ENCODE results near the gene NOC3L.

Gene NOC3L

GRCh38 chr10:94362360-94363250 lies at the start of gene NOC3L:
NOC3L (minus strand) TSS chr10:94362939; CDS start chr10:94362838, 101 bp downstream.
- no peaks in the 10 kb centered on the region for H3K9me3 ChIP-seq (ENCODE audit: control insufficient read depth in 5 of 5, low read length in 5 of 5)
- H3K36me3 ChIP-seq (ENCODE audit: control insufficient read depth in 5 of 5, insufficient read depth in 5 of 5, low read length in 5 of 5): peaks cover 0 to 10% (median 4%) of the 10 kb centered on the region in 5 donors
- peaks cover 0 to 23% (median 19%) of the 10 kb centered on the region in 5 donors for H3K4me1 ChIP-seq (ENCODE audit: control insufficient read depth in 5 of 5, insufficient read depth in 5 of 5, low read length in 5 of 5)
- peak within 1 kb of the TSS; percentile 77 to 93 (median 89) for H3K4me3 ChIP-seq (ENCODE audit: low read depth in 1 of 5, low read length in 5 of 5)
- no peaks in the 10 kb centered on the region for H3K27me3 ChIP-seq (ENCODE audit: control insufficient read depth in 5 of 5, insufficient read depth in 4 of 5, low read length in 5 of 5)
- H3K9ac ChIP-seq (ENCODE audit: low read length in 5 of 5): peak within 1 kb of the TSS; percentile 87 to 96 (median 94)
- peak within 1 kb of the TSS; percentile 91 for H3K27ac ChIP-seq (ENCODE audit: low read depth, low read length)

GRCh38 chr10:94412449-94412848 lies 49.7 kb upstream of the NOC3L start:
- Histone ChIP-seq H3K9ac (ENCODE audit: low read length in 5 of 5) (no peak overlapping the region), H3K4me1 (ENCODE audit: control insufficient read depth in 5 of 5, insufficient read depth in 5 of 5, low read length in 5 of 5) (peaks cover 0 to 23% (median 16%) of the 10 kb centered on the region in 5 donors), H3K4me3 (ENCODE audit: low read depth in 1 of 5, low read length in 5 of 5) (no peak overlapping the region), H3K9me3 (ENCODE audit: control insufficient read depth in 5 of 5, low read length in 5 of 5) (no peaks in the 10 kb centered on the region), H3K27me3 (ENCODE audit: control insufficient read depth in 5 of 5, insufficient read depth in 4 of 5, low read length in 5 of 5) (no peaks in the 10 kb centered on the region), H3K36me3 (ENCODE audit: control insufficient read depth in 5 of 5, insufficient read depth in 5 of 5, low read length in 5 of 5) (no peaks in the 10 kb centered on the region), H3K27ac (ENCODE audit: low read depth, low read length) (no peak overlapping the region)

GRCh38 chr10:94411304-94411703 lies 48.6 kb upstream of the NOC3L start:
- peaks cover 0 to 19% (median 14%) of the 10 kb centered on the region in 5 donors for H3K4me1 ChIP-seq (ENCODE audit: control insufficient read depth in 5 of 5, insufficient read depth in 5 of 5, low read length in 5 of 5)
- H3K36me3 ChIP-seq (ENCODE audit: control insufficient read depth in 5 of 5, insufficient read depth in 5 of 5, low read length in 5 of 5): no peaks in the 10 kb centered on the region
- no peak overlapping the region for H3K4me3 ChIP-seq (ENCODE audit: low read depth in 1 of 5, low read length in 5 of 5)
- no peaks in the 10 kb centered on the region for H3K9me3 ChIP-seq (ENCODE audit: control insufficient read depth in 5 of 5, low read length in 5 of 5)
- H3K9ac ChIP-seq (ENCODE audit: low read length in 5 of 5): no peak overlapping the region
- no peak overlapping the region for H3K27ac ChIP-seq (ENCODE audit: low read depth, low read length)
- no peaks in the 10 kb centered on the region for H3K27me3 ChIP-seq (ENCODE audit: control insufficient read depth in 5 of 5, insufficient read depth in 4 of 5, low read length in 5 of 5)

DNA sequence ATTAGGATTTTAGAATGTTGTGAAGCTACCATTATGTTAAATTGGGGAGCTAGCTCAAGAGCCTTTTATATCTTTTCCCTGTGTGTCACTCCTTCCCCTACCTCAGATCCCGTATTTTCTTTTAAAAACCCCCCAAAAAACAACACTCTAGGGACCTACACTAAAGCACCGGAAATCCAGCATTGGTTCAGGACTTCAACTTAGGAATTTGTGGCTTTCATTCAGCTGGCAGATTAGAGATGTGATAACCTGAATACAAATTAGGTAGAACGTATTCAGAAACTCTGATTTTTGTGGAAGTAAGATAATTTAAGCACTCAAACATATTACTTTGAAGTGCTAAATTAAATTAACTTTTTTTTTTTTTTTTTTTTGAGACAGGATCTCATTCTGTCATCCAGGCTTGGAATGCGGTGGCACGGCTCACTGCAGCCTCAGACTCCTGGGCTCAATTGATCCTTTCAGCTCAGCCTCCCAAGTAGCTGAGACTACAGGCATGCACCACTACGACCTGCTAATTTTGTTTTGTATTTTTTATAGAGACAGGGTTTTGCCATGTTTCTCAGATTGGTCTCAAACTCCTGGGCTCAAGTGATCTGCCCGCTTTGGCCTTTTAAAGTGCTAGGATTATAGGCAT lies 46.4 kb upstream of the NOC3L start:
- peaks cover 0 to 34% (median 27%) of the 10 kb centered on the region in 5 donors for H3K4me1 ChIP-seq (ENCODE audit: control insufficient read depth in 5 of 5, insufficient read depth in 5 of 5, low read length in 5 of 5)
- peak overlapping the region in 1 of 5 donors; percentile 35 for H3K9ac ChIP-seq (ENCODE audit: low read length in 5 of 5)
- no peaks in the 10 kb centered on the region for H3K9me3 ChIP-seq (ENCODE audit: control insufficient read depth in 5 of 5, low read length in 5 of 5)
- no peaks in the 10 kb centered on the region for H3K27me3 ChIP-seq (ENCODE audit: control insufficient read depth in 5 of 5, insufficient read depth in 4 of 5, low read length in 5 of 5)
- H3K27ac ChIP-seq (ENCODE audit: low read depth, low read length): no peak overlapping the region
- H3K36me3 ChIP-seq (ENCODE audit: control insufficient read depth in 5 of 5, insufficient read depth in 5 of 5, low read length in 5 of 5): no peaks in the 10 kb centered on the region
- H3K4me3 ChIP-seq (ENCODE audit: low read depth in 1 of 5, low read length in 5 of 5): no peak overlapping the region

GRCh38 chr10:94407668-94408067 lies 44.9 kb upstream of the NOC3L start:
- Histone ChIP-seq H3K27ac (ENCODE audit: low read depth, low read length) (no peak overlapping the region), H3K36me3 (ENCODE audit: control insufficient read depth in 5 of 5, insufficient read depth in 5 of 5, low read length in 5 of 5) (no peaks in the 10 kb centered on the region), H3K9ac (ENCODE audit: low read length in 5 of 5) (no peak overlapping the region), H3K9me3 (ENCODE audit: control insufficient read depth in 5 of 5, low read length in 5 of 5) (no peaks in the 10 kb centered on the region), H3K27me3 (ENCODE audit: control insufficient read depth in 5 of 5, insufficient read depth in 4 of 5, low read length in 5 of 5) (no peaks in the 10 kb centered on the region), H3K4me1 (ENCODE audit: control insufficient read depth in 5 of 5, insufficient read depth in 5 of 5, low read length in 5 of 5) (peaks cover 0 to 31% (median 25%) of the 10 kb centered on the region in 5 donors), H3K4me3 (ENCODE audit: low read depth in 1 of 5, low read length in 5 of 5) (no peak overlapping the region)

DNA sequence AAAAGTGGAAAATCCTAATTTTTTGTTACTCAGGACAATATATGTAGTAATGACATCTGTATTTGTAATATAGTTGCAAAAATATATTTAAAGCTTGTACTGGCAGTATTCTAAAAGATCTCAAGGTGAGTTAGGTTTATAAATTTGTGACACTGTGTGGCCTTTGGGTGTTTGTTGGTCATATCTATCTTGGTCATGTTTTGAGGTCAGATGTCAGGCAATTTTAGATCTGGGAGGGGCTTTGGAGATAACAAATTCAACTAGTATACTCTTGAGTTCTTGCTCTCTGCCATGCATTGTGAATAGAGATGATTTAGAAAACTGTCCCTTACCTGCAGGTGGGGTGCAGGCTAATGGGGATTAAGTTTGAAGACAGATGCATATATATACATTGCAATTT lies 42.7 kb upstream of the NOC3L start:
- Histone ChIP-seq H3K36me3 (ENCODE audit: control insufficient read depth in 5 of 5, insufficient read depth in 5 of 5, low read length in 5 of 5) (no peaks in the 10 kb centered on the region), H3K9ac (ENCODE audit: low read length in 5 of 5) (no peak overlapping the region), H3K4me3 (ENCODE audit: low read depth in 1 of 5, low read length in 5 of 5) (peak overlapping the region in 1 of 5 donors; percentile 22), H3K4me1 (ENCODE audit: control insufficient read depth in 5 of 5, insufficient read depth in 5 of 5, low read length in 5 of 5) (peaks cover 0 to 31% (median 28%) of the 10 kb centered on the region in 5 donors), H3K9me3 (ENCODE audit: control insufficient read depth in 5 of 5, low read length in 5 of 5) (no peaks in the 10 kb centered on the region), H3K27me3 (ENCODE audit: control insufficient read depth in 5 of 5, insufficient read depth in 4 of 5, low read length in 5 of 5) (no peaks in the 10 kb centered on the region), H3K27ac (ENCODE audit: low read depth, low read length) (no peak overlapping the region)

DNA sequence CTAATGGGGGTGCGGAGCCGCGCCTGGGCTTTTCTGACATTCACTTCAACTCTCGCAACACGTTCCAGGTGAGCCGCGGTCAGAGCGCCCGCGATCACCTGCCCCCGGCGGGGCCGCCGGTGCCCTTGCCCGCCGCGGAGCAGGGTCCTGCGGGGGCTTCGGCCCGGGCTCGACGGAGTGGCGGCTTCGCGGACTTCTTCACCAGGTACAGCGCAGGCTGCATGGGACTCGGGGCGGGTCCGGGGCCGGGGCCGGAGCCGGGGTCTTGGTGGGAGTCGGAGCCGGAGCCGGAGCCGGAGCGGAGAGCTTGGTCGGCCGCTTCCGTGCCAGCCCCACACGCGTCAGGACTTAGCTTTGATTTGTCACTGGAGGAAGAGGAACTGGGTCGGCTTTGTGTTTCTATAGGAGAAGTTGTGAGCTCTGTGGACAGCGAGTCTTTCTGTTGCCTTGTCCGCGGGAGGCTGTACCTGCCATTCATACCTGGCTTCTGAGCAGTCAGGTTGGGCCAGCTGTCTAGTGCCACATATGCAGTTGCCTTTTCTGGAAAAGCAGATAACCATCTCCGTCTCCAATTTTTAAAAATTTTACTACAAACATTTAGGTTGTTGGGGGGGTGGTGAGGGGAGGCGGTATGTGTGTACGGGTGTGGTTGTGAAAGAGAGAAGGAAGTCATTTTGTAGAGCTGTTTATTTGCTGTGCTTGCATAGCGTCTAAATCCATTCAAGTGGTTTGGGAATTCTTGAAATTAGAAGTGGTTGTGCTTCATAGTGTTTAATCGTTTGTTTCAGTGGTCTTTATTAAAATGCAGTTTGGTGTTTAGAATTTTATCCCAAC lies 40.9 kb upstream of the NOC3L start:
- no peaks in the 10 kb centered on the region for H3K27me3 ChIP-seq (ENCODE audit: control insufficient read depth in 5 of 5, insufficient read depth in 4 of 5, low read length in 5 of 5)
- H3K27ac ChIP-seq (ENCODE audit: low read depth, low read length): peak overlapping the region; percentile 79
- no peaks in the 10 kb centered on the region for H3K36me3 ChIP-seq (ENCODE audit: control insufficient read depth in 5 of 5, insufficient read depth in 5 of 5, low read length in 5 of 5)
- peaks cover 0 to 24% (median 24%) of the 10 kb centered on the region in 5 donors for H3K4me1 ChIP-seq (ENCODE audit: control insufficient read depth in 5 of 5, insufficient read depth in 5 of 5, low read length in 5 of 5)
- H3K4me3 ChIP-seq (ENCODE audit: low read depth in 1 of 5, low read length in 5 of 5): peak overlapping the region; percentile 84 to 94 (median 91)
- no peaks in the 10 kb centered on the region for H3K9me3 ChIP-seq (ENCODE audit: control insufficient read depth in 5 of 5, low read length in 5 of 5)
- peak overlapping the region; percentile 44 to 95 (median 88) for H3K9ac ChIP-seq (ENCODE audit: low read length in 5 of 5)

- Histone ChIP-seq H3K27me3 (ENCODE audit: control insufficient read depth in 5 of 5, insufficient read depth in 4 of 5, low read length in 5 of 5) (no peaks in the 10 kb centered on the region), H3K9me3 (ENCODE audit: control insufficient read depth in 5 of 5, low read length in 5 of 5) (no peaks in the 10 kb centered on the region), H3K4me1 (ENCODE audit: control insufficient read depth in 5 of 5, insufficient read depth in 5 of 5, low read length in 5 of 5) (peaks cover 0 to 24% (median 24%) of the 10 kb centered on the region in 5 donors), H3K27ac (ENCODE audit: low read depth, low read length) (peak overlapping the region; percentile 79), H3K4me3 (ENCODE audit: low read depth in 1 of 5, low read length in 5 of 5) (peak overlapping the region in 4 of 5 donors; percentile 84 to 93 (median 89)), H3K9ac (ENCODE audit: low read length in 5 of 5) (peak overlapping the region in 4 of 5 donors; percentile 87 to 95 (median 90)), H3K36me3 (ENCODE audit: control insufficient read depth in 5 of 5, insufficient read depth in 5 of 5, low read length in 5 of 5) (no peaks in the 10 kb centered on the region)
Observed at GRCh38 chr10:94402843-94403379, 40.2 kb upstream of the NOC3L start.

DNA sequence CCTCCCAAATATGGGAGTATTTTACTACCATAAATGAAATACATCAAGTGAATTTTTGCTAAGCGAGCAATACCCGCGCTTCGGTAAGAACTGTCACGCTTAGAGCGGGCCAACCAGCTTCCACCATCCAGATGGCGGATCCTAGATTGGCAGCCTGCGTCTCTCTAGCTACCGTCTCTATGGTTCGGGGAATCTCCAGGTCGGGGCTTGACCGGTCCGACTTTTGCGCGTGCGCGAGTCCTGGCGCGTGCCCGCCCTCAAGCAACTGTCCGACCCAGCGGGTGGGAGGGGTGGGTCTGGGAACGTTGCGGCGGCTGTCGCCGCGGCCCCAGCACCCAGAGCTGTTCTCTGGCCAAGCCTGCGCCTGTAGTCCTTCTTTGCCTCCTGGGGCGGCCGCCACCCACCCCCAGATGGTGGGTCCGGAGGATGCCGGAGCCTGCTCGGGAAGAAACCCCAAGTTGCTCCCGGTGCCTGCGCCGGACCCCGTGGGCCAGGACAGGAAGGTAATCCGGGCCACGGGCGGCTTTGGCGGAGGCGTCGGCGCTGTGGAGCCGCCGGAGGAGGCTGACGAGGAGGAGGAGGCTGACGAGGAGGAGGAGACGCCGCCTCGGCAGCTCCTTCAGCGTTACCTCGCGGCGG lies 39.6 kb upstream of the NOC3L start, which contains the start of gene TBC1D12:
Gene TBC1D12, plus strand, starts transcription at position 338 of the 639 bp plus-strand sequence. Its CDS starts 73 bp downstream, at position 411.
- Histone ChIP-seq H3K4me3 (ENCODE audit: low read depth in 1 of 5, low read length in 5 of 5) (peak within 1 kb of the TSS; percentile 77 to 93 (median 87)), H3K9me3 (ENCODE audit: control insufficient read depth in 5 of 5, low read length in 5 of 5) (no peaks in the 10 kb centered on the region), H3K27me3 (ENCODE audit: control insufficient read depth in 5 of 5, insufficient read depth in 4 of 5, low read length in 5 of 5) (peaks cover 0 to 3% (median 0%) of the 10 kb centered on the region in 5 donors), H3K4me1 (ENCODE audit: control insufficient read depth in 5 of 5, insufficient read depth in 5 of 5, low read length in 5 of 5) (peaks cover 0 to 24% (median 24%) of the 10 kb centered on the region in 5 donors), H3K9ac (ENCODE audit: low read length in 5 of 5) (peak within 1 kb of the TSS in 4 of 5 donors; percentile 87 to 95 (median 90)), H3K36me3 (ENCODE audit: control insufficient read depth in 5 of 5, insufficient read depth in 5 of 5, low read length in 5 of 5) (no peaks in the 10 kb centered on the region), H3K27ac (ENCODE audit: low read depth, low read length) (peak within 1 kb of the TSS; percentile 79)
